Lower leg skin (tissue), 4 donors: ENCODE measurements around the gene OR2AG1. TPM values are rescaled to one million over a fixed set of nuclear protein-coding genes. Genes with fewer than 3 reads are reported as not detected.

Source experiments
- DNase-seq, 2 donors: peaks; one replicate each; pipeline ENCODE4 v3.0.0-alpha.2; 2019; ENCODE audit warnings: low spot score in 2 of 2
- H3K4me3 ChIP-seq: fragments of 200-600 bp; sonication (generic); 2 replicates; pipeline ENCODE4 v1.5.1; 2017; ENCODE audit warnings: mild to moderate bottlenecking, low read depth; ENCODE audit not compliant: poor library complexity, severe bottlenecking
- CTCF ChIP-seq, 3 donors: fragments of 450-650 bp; IDR thresholded peaks; one replicate each; pipeline ENCODE4 v1.5.1; 2016; ENCODE audit warnings: antibody characterized with exemption in 3 of 3, mild to moderate bottlenecking in 3 of 3, moderate library complexity in 2 of 3
- POLR2A ChIP-seq, 2 donors: fragments of 450-650 bp; IDR thresholded peaks; one replicate each; pipeline ENCODE4 v1.6.1; 2016 to 2017; ENCODE audit warnings: antibody characterized with exemption in 2 of 2, mild to moderate bottlenecking in 1 of 2, moderate library complexity in 1 of 2
- WGBS, 2 donors: methylation state at CpG; one replicate each; pipeline ENCODE4 v1.1.5; 2018; 5-methylcytosine and 5-hydroxymethylcytosine counted together
- intact Hi-C: fragments of 100-400 bp; cut with DNase I; formaldehyde crosslinking; loops from one replicate; pipeline ENCODE4 v1.15.0; 2023; ENCODE audit warnings: low total_unique reads
- total RNA-seq, 4 donors: library from RNA; depleted of rRNA; stranded (reverse); fragments of >200 nt; gene quantifications; one replicate each; pipeline ENCODE4 v1.1.0, GENCODE V29; 2016

OR2AG1 gene
- total RNA-seq, 4 donors from 2014 or later: not detected

- intact Hi-C loops: no loop called here
Measured at GRCh38 chr11:6757373-6757967, 25.4 kb upstream of the OR2AG1 start.

GRCh38 chr11:6771926-6772893, 10.6 kb upstream of the OR2AG1 start, which contains the start of gene OR2AG2:
Gene OR2AG2, minus strand, starts transcription at chr11:6771976. Its CDS starts 3,019 bp downstream, at chr11:6768957.
- DNase-seq: peak in 1 of 2 donors; percentile 29
- no peak within 1 kb of the TSS for H3K4me3 ChIP-seq
- WGBS, 2 donors: 63 to 64% methylated on average over 4 of the region's 4 CpGs
- intact Hi-C loops: no loop called here
- no peak for TF ChIP-seq CTCF (IDR thresholded peaks at IDR 0.05)

More at GRCh38 chr11:6757373-6757967, 25.4 kb upstream of the OR2AG1 start:
- no peak for TF ChIP-seq CTCF (IDR thresholded peaks at IDR 0.05)
- no peak for TF ChIP-seq POLR2A (IDR thresholded peaks at IDR 0.05)
- WGBS, 2 donors: 52 to 53% methylated on average over 2 of the region's 2 CpGs
- no peak overlapping the region for H3K4me3 ChIP-seq
- DNase-seq: peak in 1 of 2 donors; percentile 36

GRCh38 chr11:6778518-6778917, 4.3 kb upstream of the OR2AG1 start:
- no peak overlapping the region for H3K4me3 ChIP-seq
- intact Hi-C loops: no loop called here
- TF ChIP-seq POLR2A (IDR thresholded peaks at IDR 0.05) (no peak), CTCF (IDR thresholded peaks at IDR 0.05) (no peak)
- no peak for DNase-seq

GRCh38 chr11:6780829-6781228, 2.0 kb upstream of the OR2AG1 start:
- no peak for TF ChIP-seq CTCF (IDR thresholded peaks at IDR 0.05)
- no peak for TF ChIP-seq POLR2A (IDR thresholded peaks at IDR 0.05)
- no peak for DNase-seq
- no peak overlapping the region for H3K4me3 ChIP-seq
- intact Hi-C loops: no loop called here

- 35 to 45% methylated on average over 2 of the region's 2 CpGs for WGBS, 2 donors
- no peak overlapping the region for H3K4me3 ChIP-seq
- DNase-seq: no peak
- intact Hi-C loops: no loop called here
- no peak for TF ChIP-seq POLR2A (IDR thresholded peaks at IDR 0.05)
- TF ChIP-seq CTCF (IDR thresholded peaks at IDR 0.05): no peak
Measured at GRCh38 chr11:6790546-6790945, 7.7 kb downstream of the OR2AG1 start.
